T47D (cell line): ENCODE results near the gene HSFX4.
A peak's percentile ranks its signal among the peaks of the same experiment; 100 is the strongest.
"Not testable (repeated sequence)": the region's sequence is repeated elsewhere in the genome, so short reads cannot be mapped to it uniquely, and the experiment has no call there.

Source experiments
- DNase-seq, 2 experiments: peaks; one replicate each; pipeline versions ENCODE4 v3.0.0 to v3.0.0-alpha.2; 2011 to 2012; ENCODE audit warnings: low read depth in 1 of 2, low spot score in 1 of 2
- JUND ChIP-seq: IDR thresholded peaks from 2 replicates; pipeline ENCODE4 v1.6.1; 2012; ENCODE audit warnings: low read depth
- in situ Hi-C: cut with HindIII; loops from 2 replicates; pipeline ENCODE4 v1.10.0; 2016; ENCODE audit warnings: low sequenced_read_pairs, low pct_unique_long_range_greater_than_20kb

The HSFX4 gene, protein sequence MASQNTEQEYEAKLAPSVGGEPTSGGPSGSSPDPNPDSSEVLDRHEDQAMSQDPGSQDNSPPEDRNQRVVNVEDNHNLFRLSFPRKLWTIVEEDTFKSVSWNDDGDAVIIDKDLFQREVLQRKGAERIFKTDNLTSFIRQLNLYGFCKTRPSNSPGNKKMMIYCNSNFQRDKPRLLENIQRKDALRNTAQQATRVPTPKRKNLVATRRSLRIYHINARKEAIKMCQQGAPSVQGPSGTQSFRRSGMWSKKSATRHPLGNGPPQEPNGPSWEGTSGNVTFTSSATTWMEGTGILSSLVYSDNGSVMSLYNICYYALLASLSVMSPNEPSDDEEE

DNA sequence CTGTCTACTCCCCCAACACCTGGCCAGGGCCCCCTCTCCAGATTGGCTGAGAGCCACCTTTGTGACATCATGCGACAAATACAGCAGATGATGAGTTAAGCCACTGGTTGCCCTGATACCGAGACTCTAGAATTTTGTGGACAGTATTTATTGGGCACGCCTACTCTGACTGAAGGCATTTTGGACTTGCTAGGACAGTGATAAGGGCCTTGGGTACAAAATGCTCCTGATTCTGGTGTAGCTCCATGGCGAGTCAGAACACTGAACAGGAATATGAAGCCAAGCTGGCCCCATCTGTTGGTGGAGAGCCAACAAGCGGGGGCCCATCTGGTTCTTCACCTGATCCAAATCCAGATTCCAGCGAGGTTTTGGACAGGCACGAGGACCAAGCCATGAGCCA is at the start of gene HSFX4:
TSS of gene HSFX4 (plus strand) at position 174 of the 400 bp plus-strand sequence. CDS start at position 246, 72 bp downstream.
- in situ Hi-C loops, DNase-seq: not testable (repeated sequence)

DNA sequence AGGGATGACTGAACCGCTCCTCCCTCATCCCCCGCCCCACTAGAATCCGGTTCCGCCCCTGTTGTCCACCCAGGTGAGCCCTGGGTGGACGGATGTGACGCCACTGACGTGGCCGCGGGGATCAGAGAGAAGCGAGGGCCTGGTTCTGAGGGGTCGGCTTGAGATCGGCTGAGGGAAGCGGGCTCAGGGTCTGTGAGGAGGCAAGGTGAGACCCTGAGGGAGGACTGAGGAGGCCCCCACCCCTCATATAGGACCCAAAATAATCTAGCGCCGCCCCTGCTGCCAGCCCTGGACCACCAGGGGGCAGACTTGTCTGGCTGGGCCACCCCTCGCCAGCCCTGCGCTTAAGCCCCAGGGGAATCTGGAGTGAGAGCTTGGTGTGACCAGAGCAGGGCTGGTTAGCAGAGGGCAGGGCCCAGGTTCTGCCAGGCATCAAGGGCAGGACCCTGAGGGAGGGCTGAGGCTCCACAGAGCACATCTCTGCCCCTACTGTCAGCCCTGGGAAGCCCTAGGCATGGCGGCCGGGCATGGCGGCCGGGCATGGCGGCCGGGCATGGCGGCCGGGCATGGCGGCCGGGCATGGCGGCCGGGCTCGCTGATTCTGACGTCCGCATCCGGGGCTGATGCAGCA is 48.2 kb upstream of the HSFX4 start, which contains the start of gene MAGEA8:
TSS of gene MAGEA8 (plus strand) at position 103 of the 631 bp plus-strand sequence. CDS start 3,090 bp downstream, outside the sequence.
- DNase-seq = no peak
- TF ChIP-seq JUND = no peak
- in situ Hi-C loops = no loop called here

DNA sequence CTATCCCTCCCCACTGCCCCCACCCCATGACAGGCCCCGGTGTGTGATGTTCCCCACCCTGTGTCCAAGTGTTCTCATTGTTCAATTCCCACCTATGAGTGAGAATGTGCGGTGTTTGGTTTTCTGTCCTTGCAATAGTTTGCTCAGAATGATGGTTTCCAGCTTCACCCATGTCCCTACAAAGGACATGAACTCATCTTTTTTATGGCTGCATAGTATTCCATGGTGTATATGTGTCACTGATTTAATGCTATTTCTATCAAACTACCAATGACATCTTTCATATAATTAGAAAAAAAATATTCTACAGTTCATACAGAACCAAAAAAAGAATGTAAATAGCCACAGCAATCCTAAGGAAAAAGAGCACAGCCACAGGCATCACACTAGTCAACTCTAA is 38.5 kb upstream of the HSFX4 start:
- DNase-seq, in situ Hi-C loops: not testable (repeated sequence)

DNA sequence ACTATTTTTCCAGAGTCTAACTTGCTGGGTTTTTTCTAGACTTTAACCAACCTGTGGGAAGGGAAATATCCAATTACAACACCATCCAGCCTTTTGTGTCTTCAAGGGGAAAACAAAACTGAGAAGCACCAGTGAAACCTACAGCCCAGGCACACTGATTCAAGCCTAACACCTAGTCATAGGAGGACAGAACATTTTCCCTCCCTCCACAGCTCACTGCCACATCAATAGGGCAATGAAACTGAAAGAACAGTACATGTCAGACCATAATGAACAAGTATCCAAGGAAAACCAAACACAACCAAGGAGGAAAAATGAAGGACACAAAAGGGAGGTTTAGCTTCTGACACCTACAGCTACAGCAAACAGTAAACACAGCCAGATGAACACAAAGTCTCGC is 30.8 kb upstream of the HSFX4 start:
- DNase-seq = no peak
- in situ Hi-C loops = no loop called here
- no peak for TF ChIP-seq JUND

DNA sequence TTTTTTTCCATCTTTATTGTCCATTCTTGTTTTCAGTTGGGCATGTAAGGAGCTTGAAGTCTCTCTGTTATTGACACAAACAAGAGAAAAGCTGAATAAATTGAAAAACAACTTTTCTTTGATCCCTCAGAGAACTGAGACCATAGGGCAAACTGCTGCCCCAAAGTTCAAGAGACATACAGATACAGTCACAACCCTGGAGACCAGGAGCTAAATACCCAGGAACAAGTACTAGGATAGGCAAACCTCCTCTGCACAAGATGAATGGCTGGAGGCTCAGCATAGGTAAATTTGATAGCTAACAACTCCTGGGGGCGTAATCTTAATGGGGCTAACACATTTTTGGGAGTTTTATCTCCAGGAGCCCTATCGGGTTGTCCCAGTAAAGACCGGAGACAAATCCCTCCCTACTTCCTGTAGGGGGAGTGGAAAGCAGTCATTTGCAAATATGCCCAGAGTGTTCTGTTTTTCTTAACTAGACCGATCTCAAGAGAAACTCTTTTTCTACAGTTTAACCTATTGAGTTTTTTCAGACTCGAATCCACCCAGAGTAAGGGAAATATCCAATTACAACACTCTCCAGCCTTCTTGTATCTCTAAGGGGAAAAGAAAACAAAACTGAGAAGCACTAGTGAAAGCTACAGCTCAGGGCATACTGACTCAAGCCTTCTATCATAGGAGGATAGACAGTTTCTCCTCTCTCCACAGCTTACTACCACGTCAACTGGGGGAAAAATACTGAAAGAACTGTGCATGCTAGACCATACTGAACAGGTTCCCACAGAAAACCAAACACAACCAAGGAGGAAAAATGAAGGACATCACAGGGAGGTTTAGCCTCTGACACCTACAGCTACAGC is 25.3 kb upstream of the HSFX4 start:
- no peak for TF ChIP-seq JUND
- no peak for DNase-seq
- in situ Hi-C loops = no loop called here

DNA sequence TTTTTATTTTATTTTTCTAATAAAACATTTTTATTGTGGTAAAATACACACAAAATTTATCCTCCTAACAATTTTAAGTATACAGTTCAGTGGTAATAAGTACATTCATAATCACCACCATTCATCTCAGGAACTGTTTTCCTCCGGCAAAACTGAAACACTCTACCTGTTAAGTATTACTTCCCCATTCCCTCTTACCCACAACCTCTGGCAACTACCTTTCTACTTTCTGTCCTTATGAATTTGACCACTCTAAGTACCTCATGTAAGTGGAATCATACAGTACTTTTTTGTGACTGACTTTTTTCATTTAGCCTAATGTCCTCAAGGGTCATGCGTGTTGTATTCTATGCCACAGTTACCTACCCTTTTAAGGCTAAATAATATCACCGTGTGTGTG is 21.1 kb upstream of the HSFX4 start:
- in situ Hi-C loops = no loop called here
- no peak for TF ChIP-seq JUND
- peak in 1 of 2 experiments; percentile 31 for DNase-seq

DNA sequence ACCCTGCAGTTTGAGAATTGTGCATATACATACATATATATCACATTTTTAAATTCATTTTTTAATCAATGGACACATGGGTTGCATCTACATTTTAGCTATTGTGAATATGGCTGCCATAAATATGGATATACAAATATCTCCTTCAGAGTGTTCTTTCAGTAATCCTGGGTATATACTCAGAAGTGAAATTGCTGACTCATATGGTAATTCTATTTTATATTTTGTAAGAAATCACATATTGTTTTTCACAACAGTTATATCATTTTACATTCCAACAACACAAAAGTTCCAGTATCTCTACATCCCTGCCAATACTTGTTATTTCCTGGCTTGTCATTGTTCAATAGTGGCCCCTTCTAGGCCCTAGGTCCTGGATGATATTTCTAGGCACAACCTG is 20.6 kb upstream of the HSFX4 start:
- no peak for DNase-seq
- in situ Hi-C loops = no loop called here
- TF ChIP-seq JUND = no peak

DNA sequence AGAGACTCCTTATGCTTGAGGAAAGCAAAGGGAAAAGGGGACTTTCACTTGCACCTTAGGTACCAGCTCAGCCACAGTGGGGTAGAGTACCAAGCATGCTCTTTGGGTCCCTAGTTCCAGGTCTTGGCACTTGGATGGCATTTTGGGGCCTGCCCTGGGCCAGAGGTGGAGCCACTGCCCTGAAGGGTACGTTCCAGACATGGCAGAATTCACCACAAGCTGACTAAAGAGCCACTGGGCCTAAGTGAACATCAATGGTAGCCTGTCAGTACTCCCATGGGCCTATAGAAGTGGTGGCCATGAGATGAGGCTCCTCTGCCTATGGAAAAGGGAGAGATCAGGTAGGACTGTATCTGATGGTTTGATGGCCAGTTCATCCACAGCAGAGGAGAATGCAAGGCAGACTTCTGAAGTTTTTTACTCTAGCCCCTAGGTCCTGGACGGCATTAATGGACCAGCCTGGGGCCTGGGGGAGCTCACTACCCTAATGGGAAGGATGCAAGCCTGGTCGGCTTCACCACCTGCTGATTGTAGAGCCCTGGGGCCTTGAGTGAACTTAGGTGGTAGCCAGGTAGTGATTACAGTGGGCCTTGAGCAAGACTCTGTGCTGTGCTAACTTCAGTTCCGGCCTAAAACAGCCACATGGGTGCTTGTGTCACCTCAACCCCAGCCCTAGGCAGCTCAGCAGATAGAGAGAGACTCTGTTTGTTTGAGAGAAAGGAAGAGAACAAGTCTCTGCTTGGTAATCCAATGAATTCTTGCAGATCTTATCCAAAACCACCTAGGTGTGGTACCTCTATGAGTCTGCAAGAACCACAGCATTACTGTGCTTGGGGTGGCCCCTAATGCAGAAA is 19.8 kb upstream of the HSFX4 start:
- no peak for TF ChIP-seq JUND
- in situ Hi-C loops = no loop called here
- DNase-seq = peak in 1 of 2 experiments; percentile 39

DNA sequence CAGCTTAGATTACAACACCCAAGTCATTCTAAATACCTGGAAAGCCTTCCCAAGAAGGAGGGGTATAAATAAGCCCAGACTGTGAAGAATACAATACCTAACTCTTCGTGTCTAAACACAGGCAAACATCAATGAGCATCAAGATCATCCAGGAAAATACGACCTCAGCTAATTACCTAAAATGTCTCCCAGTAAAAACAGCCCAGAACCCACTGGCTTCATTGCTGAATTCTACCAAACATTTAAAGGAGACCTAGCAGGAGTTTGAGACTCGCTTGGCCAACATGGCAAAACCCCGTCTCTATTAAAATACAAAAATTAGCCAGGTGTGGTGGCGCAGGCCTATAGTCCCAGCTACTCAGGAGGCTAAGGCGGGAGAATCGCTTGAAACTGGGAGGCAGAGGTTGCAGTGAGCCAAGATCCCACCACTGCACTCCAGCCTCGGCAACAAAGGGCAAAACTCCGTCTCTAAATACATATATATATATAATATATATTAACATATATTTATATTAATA is 19.1 kb upstream of the HSFX4 start:
- in situ Hi-C loops = no loop called here
- no peak for DNase-seq
- TF ChIP-seq JUND = no peak

DNA sequence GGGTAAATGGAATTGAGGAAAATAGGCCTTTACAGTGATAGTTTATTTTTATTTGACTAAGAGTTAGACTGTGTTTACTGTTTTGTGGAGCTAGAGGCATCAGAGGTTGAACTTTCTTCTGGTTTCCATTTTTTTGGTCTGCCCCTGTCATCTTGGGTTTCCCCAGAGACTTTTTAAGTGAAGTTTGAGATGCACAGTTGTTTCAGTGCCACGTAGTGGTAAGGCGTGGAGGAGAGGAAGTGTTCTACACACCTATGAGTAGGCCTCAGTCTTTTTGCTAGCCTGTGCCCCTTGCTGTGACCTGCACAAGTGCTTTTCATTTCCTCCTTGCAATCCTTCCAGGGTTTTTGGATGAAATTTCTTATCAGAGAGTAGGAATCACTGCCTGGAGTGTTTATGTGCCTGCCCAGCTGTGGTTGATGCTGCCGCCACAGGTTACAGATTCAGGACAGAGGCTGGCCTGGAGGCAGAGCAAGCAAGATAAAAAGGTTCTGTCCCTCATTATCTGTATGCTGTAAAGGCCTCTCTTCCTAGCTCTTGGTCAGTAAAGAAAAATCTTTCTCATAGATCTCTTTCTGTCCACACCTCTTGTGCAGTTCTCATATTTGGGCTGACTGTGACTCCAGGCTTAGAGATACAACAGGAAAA is 12.5 kb upstream of the HSFX4 start:
- TF ChIP-seq JUND = no peak
- in situ Hi-C loops = no loop called here
- DNase-seq = no peak

DNA sequence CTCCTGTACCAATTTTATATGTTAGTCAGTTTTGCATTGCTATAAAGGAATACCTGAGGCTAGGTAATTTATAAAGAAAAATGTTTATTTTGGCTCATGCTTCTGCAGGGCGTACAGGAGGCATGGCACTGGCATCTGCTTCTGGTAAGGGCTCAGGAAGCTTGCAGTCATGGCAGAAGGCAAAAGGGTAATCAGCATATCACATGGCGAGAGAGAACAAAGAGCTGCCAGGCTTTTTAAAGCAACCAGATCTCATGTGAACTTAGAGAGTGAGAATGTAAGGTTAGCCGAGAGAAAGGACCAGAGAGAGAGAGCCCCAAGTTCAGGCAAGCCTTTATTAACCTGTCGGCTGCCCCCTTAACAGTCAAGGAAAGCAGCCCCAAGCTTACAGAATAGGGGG is 5.5 kb upstream of the HSFX4 start:
- DNase-seq, in situ Hi-C loops: not testable (repeated sequence)

DNA sequence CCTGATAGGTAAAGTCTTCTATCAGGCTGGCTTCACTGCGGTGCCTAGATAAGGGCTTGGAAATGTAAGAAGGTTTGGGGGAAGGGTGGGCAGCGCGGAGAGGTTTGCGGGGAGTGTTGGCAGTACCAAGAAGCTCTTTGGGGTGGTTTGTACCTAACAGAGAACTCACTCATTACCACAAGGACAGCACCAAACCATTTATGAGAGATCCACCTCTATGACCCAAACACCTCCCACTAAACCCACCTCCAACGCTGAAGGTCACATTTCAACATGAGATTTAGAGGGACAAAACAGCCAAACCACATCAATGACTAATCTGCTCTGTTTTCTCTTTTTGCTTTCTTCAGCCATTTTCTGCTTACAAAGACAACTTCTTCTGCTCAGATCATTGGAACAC is 4.9 kb upstream of the HSFX4 start:
- in situ Hi-C loops = not testable (repeated sequence)

DNA sequence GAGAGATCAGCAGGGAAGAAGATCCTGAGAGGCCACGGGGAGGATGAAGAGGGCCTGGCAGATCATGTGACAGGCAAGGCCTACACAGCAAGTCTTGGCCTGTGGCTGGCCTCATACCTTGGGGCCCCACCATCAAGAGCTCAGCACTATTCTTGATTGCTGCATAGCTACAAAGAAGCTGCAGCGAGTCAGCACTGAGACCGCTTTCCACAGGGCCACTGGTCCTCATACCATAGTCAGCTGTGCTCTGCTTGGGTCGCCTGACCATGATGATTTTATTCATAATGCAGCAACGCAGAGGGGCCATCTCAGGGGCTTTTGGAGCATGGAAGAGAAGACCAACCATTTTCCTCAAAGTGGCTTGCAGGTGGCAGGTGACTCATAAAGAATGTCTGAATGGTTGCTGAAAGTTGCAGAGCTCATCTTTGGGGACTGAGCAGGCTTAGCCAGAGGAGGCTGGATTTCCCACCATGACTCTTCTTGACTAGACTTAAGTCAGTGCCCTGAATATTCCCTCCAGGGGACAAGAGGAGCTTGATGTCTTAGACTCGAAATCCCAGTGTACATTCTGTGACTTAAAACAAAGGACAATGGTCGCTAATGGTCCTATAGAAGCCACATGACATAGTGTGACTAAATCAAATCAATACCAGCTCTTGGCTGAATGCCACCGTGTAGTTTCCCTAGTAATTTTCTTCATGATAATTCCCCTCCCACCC is 2.0 kb upstream of the HSFX4 start:
- DNase-seq, in situ Hi-C loops: not testable (repeated sequence)

More for the DNA sequence above, 4.9 kb upstream of the HSFX4 start:
- DNase-seq = not testable (repeated sequence)

DNA sequence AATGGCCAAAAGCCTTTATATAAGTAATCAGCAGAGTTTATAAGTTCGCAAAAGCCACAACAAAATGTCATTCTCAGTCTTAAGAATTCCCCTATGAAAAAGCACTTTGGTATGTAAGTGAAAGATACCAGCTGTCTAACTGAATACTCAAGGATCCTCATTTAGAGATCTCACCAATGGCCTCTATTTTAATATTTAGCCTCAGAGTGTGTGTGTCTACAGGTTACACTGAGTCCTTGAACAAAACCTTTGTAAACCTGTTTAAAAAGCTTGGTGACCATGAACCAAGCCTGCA is 1.5 kb upstream of the HSFX4 start:
- in situ Hi-C loops, DNase-seq: not testable (repeated sequence)

DNA sequence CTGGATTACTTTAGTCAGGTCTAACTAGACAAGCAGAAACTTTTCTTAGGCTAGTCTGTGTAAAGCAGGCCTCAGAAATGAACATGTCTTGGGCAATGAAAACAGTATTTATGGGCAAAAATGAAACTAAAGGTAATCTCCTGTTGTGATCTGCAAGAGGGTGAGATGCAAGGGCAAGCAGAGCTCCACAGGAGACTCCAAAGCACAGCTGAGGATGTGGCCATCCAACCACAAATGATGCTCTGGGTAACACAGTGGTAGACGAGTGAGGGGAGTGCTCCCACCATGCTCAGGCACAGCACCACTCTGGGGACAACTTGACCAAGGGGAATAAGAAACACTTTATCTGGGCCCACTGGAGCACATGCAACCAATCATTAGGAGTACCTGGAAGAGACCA is 738 bp upstream of the HSFX4 start:
- DNase-seq, in situ Hi-C loops: not testable (repeated sequence)

DNA sequence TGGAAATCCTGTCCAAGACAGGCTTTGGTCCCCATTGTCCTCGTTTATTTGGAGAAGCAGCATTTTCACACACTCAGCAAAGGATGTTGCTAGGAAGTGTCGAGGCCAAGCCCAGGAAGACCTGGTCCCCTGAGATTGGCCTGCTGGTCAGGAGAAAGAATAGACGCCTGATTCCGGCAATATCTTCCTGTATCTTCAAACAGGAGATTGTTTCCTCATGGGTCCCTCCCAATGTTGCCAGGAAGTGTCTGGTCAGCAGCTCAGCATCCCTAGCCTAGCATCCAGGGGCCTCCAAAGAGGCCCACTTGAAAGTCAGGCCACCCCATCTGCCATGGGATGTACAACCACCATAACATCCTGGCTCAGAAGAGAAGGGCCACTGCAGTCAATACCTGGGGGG is 2.0 kb downstream of the HSFX4 start:
- in situ Hi-C loops, DNase-seq: not testable (repeated sequence)
